Cerebellar cortex (tissue), 1 donor: ENCODE data around the gene MELTF.

Experiments
- DNase-seq: peaks from one replicate; pipeline ENCODE4 v3.0.0-alpha.2; 2015; ENCODE audit warnings: low spot score

MELTF gene

DNA sequence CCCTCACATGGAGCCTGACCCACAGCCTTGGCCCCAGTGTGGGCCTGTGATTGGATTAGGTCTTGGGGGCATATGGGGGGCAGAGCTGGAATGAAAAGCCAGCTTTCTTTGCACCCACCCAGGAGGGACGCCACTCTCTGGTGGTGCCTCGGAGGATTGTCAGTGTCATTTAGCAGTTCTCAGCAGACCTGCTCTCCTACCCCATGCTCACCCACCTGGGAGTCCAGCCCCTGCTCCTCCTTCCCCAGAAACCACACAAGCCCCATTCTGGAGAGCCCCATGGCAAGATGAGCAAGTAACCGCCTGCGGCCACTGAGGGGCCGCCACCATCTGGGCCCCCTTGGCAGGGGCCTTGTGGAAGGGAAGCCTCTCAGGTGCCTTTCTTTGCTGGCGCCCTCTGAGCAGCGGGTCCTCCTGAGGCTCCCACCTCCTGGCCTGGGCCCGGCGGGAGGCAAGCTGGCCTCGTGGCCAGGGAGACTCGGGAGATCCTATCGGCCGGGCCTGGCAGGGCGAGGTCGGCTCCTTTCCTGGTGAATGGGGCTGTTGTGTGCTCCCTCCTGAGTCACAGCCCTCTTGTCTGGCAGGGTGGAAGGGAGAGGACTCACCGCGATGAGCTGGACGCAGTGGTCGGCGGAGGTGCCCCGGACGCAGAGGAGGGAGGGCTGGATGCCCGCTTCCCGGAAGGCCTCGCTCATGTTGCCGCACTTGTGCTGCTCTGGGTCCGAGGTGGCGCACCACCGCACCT is 2.3 kb downstream of the MELTF start:
- DNase-seq, result no peak

- DNase-seq, result no peak
These were observed 3.1 kb downstream of the MELTF start for GRCh38 chr3:197026481-197026866.

- no peak for DNase-seq
These were observed 3.7 kb downstream of the MELTF start for GRCh38 chr3:197025736-197026480.

DNA sequence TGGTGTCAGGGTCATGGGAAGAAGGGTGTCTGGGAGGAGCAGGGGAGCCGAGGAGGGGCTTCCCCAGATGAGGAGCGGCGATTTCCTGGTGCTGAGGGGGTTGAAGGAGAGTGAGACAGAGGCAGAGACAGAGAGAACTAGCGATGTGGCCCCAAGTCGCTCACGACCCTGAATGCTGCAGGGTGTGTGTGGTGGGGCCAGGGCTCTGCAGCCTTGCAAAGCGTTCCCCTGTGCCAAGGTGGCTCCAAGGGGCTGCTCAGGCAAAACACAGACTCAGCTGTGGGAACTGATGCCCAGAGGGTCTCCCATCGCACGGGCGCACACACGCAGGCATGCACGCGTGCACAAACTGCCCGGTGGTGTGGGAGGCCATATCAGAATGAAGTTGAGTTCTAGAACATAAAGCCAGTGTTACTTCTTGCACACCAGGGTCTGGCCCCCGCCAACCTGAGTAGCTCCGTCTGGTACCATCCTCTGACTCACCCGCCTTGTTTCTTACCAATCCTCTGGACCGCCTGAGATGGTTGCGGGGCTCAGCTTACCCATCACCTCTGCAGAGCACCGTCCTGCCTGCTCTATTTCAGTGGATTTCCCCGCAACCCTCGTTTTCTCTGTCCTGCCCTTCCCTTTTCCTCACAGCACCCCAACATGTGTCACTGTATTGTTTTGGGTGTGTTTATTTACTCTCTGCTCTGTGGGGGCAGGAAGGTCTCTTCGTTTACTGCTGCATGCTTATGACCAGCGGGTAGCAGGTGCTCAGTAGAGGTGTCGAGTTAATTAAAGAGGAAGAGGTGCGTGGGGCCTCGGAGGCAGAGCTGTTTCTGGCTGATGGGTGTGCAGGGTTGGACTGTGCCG is 4.5 kb downstream of the MELTF start:
- no peak for DNase-seq

- no peak for DNase-seq
These were observed 5.5 kb downstream of the MELTF start for GRCh38 chr3:197023998-197024651.

DNA sequence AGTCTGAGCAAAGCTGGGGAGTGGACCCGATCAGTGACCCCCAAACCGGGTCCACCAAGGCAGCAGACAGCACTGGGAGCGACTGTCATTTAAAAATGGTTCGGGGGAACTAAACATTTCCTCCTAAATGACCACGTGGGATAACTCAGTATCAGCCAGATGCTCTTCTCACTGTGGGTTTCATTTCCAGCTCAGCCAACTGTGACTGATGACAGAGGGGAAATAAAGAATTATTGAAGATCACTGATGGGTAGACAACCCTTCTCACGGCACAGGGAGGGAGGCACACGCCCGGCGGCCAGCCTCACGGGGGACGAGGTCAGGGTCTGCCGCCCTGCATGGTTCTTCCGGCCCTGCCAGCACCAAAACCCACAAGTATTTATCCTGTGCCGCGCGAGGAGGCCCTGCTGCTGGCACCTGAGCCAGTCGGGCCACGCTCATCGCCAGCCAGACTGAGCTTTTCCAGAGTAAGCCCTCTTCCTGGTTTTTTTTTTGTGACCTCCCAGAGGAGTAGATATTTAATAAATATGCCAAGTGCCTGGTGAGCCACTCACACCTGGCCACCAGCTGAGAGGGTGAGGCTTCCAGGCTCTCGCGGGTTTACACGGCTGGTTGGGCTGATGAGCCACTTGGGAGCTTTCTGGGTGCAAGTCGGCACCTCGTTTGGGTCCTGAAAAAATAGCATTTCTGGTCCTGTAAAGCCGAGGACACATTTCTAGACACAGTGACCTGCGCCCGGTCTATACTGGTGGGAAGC is 6.2 kb downstream of the MELTF start:
- DNase-seq, result no peak

DNA sequence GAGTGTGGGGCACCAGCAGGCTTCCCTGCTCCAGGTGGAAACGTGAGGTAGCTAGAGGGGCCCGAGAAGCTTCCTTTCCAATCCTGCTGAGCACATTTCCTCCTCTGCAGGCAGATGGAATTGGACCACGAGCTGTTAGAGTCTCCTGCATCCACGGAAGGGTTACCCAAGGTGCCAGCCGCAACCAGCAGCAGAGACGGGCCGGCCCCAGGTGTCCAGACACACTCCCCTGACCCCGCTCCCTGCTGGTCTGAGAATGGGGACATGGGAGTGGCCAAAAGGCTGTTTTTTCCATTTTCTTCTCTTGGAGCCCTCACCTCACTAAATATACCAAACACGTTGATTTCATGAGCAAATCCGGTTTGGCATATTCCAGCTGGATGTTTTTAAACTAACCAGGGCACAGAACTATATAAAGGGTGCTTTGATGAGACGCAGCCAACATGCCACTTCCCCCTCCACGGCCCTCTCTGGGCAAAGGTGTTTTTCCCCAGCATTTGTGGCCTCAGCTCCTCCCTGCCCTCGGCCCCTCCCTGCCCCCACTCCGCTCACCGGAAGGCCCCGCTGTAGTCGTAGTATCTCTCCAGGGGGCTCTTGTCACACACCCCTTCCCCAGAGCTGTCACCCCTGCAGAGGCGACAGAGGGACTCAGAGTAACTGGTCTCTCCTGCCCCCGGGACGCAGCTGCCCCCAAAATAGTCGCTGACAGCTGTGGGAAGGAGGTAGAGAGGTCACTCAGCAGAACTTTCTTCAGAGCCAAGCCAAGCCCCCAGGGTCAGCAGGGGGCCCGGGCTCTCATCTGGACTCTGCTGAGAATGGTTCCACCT is 7.0 kb downstream of the MELTF start:
- no peak for DNase-seq

GRCh38 chr3:197021729-197022404 is 7.8 kb downstream of the MELTF start:
- no peak for DNase-seq

GRCh38 chr3:197021231-197021630 is 8.4 kb downstream of the MELTF start:
- DNase-seq, result no peak

- DNase-seq, result no peak
These were observed 10.1 kb downstream of the MELTF start for GRCh38 chr3:197019535-197019934.

- DNase-seq, result no peak
These were observed 10.6 kb downstream of the MELTF start for GRCh38 chr3:197019021-197019420.

DNA sequence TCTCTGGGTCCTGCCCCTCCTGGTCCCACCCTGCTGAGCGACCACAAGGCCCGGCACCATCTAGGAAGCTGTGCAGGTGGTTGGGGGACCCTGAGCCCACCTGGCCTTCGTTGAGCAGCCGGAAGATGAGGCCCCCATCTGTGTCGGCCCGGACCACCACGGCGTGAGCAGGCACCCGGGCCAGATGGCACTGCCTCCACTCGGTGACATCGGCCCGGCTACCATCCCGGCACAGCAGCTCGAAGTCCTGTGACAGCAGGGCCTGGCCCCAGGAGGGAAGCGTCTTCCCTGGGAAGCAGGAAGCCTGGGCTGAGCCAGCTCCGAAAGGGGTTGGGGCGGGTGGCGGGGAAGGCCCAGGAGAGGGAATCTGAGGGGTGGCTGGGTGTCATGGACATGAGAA is 12.6 kb downstream of the MELTF start:
- no peak for DNase-seq

GRCh38 chr3:197015790-197016736 is 13.6 kb downstream of the MELTF start:
- no peak for DNase-seq

- DNase-seq, result no peak
These were observed 14.6 kb downstream of the MELTF start for GRCh38 chr3:197014942-197015575.

- DNase-seq, result no peak
These were observed 15.6 kb downstream of the MELTF start for GRCh38 chr3:197014024-197014423.

DNA sequence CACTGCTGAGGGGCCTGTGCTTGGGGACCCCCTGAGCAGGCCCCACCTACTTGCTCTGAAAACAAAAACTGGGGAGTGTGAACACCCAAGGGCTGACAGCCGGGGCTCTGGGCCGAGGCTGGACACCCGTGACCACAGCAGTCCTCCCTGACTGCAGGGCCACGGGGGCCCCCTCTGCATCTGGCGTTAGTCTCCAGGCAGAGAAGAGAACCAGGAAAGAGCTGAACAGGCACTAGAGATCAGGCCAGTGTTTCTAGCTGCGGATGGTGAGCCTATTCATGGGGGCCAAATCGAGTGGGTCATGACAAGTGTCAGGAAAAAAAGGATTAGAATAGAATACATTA is 17.1 kb downstream of the MELTF start:
- no peak for DNase-seq

GRCh38 chr3:197011780-197012539 is 17.7 kb downstream of the MELTF start:
- DNase-seq, result no peak
